Measurements from ENCODE around the gene RNF214.

DNA sequence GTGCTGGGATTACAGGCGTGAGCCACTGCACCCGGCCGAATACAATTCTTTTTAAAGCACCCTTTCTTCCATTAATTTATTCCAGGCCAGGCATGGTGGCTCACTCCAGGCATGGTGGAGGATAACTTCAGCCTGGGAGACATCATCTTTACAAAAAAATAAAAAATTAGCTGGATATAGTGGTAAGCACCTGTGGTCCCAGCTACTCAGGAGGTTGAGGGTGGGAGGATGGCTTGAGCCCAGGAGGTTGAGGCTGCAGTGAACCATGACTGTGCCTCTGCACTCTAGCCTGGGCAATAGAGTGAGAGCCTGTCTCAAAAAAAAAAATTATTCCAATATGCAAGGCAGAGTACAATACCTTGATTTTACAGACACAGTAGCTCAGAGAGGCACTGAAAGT, 21.9 kb upstream of the RNF214 start:
- TF ChIP-seq POLR2A (IDR thresholded peaks at IDR 0.05; ENCODE audit: low read depth, low read length) (peak; percentile 33), MXI1 (IDR thresholded peaks at IDR 0.05; ENCODE audit: borderline replicate concordance, low read depth, low read length) (no peak), MAFK (IDR thresholded peaks at IDR 0.05; ENCODE audit: low read depth, low read length) (no peak), RCOR1 (IDR thresholded peaks at IDR 0.05; ENCODE audit: insufficient replicate concordance, low read length) (no peak), CHD1 (IDR thresholded peaks at IDR 0.05; ENCODE audit: low read depth, low read length) (no peak), CEBPB (IDR thresholded peaks at IDR 0.05; ENCODE audit: low read depth, low read length) (no peak), RFX5 (IDR thresholded peaks at IDR 0.05; ENCODE audit: low read depth, low read length) (no peak), RAD21 (IDR thresholded peaks at IDR 0.05; ENCODE audit: low read length) (no peak), SMC3 (IDR thresholded peaks at IDR 0.05; ENCODE audit: low read depth, low read length) (no peak)
- TF ChIP-seq, protein P1, sequence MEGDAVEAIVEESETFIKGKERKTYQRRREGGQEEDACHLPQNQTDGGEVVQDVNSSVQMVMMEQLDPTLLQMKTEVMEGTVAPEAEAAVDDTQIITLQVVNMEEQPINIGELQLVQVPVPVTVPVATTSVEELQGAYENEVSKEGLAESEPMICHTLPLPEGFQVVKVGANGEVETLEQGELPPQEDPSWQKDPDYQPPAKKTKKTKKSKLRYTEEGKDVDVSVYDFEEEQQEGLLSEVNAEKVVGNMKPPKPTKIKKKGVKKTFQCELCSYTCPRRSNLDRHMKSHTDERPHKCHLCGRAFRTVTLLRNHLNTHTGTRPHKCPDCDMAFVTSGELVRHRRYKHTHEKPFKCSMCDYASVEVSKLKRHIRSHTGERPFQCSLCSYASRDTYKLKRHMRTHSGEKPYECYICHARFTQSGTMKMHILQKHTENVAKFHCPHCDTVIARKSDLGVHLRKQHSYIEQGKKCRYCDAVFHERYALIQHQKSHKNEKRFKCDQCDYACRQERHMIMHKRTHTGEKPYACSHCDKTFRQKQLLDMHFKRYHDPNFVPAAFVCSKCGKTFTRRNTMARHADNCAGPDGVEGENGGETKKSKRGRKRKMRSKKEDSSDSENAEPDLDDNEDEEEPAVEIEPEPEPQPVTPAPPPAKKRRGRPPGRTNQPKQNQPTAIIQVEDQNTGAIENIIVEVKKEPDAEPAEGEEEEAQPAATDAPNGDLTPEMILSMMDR (conservative IDR thresholded peaks at IDR 0.05; ENCODE audit: low read depth, low read length), result no peak
- TF ChIP-seq, protein P2, sequence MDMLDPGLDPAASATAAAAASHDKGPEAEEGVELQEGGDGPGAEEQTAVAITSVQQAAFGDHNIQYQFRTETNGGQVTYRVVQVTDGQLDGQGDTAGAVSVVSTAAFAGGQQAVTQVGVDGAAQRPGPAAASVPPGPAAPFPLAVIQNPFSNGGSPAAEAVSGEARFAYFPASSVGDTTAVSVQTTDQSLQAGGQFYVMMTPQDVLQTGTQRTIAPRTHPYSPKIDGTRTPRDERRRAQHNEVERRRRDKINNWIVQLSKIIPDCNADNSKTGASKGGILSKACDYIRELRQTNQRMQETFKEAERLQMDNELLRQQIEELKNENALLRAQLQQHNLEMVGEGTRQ (IDR thresholded peaks at IDR 0.05; ENCODE audit: low read depth, low read length), result no peak
- TF ChIP-seq, protein P3, sequence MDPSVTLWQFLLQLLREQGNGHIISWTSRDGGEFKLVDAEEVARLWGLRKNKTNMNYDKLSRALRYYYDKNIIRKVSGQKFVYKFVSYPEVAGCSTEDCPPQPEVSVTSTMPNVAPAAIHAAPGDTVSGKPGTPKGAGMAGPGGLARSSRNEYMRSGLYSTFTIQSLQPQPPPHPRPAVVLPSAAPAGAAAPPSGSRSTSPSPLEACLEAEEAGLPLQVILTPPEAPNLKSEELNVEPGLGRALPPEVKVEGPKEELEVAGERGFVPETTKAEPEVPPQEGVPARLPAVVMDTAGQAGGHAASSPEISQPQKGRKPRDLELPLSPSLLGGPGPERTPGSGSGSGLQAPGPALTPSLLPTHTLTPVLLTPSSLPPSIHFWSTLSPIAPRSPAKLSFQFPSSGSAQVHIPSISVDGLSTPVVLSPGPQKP (IDR thresholded peaks at IDR 0.05; ENCODE audit: borderline replicate concordance, low read depth, low read length), result no peak
